Myocyte (in vitro differentiated cells): ENCODE results near the gene AQP12A. TPM values are rescaled to one million over a fixed set of nuclear protein-coding genes. Genes with fewer than 3 reads are reported as not detected.

Experiments used
- DNase-seq: peaks from one replicate; pipeline ENCODE4 v3.0.0-alpha.2; 2012; ENCODE audit warnings: low read depth
- total RNA-seq: library from RNA; depleted of rRNA; stranded (reverse); fragments of >200 nt; gene quantifications from 2 replicates; pipeline ENCODE4 v1.2.3, GENCODE V29; 2014

The AQP12A gene
- total RNA-seq, 1 donor from 2014 or later, result not detected

GRCh38 chr2:240737958-240738357 is 46.3 kb downstream of the AQP12A start:
- no peak for DNase-seq

DNA sequence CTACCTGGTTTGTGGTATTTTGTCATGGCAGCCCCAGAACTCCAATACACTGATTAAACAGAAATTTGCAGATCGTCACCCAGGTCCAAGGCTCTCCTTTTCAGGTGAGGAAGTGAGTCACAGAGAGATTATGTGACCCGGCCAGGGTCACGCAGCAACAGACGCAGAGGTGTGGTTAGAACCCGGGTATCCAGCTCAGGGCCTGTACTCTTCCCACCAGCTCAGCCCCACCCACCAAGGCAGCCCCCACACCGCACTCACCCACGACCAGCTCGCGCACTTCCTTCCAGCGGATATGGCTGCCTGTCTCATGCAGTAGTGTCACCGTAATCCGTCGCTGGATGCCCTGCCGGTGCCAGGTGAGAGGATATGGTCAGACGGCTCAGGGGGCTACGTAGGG is 48.1 kb downstream of the AQP12A start:
- no peak for DNase-seq

DNA sequence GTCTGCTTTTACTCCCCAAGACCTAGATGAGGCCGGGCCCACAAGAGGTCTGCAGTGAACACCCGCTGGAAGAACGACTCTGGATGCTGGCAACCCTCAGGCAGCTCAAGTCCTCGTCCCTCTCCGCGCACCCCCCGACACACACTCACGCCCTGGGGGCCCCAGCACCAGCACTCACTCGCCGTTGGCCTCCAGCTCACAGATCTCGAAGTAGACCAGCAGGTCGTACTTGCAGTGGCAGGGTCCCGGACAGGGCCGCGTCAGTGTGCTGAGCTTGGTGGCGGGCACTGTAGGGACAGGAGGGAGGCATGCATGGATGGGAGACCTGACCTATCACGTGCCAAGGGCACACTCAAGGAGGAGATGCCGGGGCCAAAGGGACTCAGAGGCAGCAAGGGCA is 49.4 kb downstream of the AQP12A start:
- no peak for DNase-seq

- no peak for DNase-seq
Measured at GRCh38 chr2:240742602-240743095, 51.0 kb downstream of the AQP12A start.

GRCh38 chr2:240745456-240745855 is 53.8 kb downstream of the AQP12A start:
- DNase-seq, result no peak

GRCh38 chr2:240745962-240746361 is 54.3 kb downstream of the AQP12A start:
- no peak for DNase-seq

DNA sequence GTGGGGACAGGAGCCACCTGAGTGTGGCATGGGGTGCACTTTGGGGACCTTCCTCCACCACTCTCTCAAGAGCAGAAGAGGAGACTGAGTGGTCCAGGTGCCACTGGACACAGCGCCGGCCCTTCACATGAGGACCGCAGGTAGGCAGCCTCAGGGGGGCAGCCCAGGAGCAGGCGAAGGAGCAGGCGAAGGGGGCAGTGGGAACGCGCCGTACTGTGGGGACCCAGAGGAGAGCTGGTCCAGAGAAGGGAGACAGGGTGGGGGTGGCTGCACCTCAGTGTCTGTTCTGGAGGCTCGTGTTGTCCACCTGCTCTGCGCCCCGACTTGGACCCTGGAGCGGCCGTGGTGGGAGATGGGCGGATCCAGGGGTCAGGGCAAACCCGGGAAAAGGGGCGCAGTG is 55.0 kb downstream of the AQP12A start:
- no peak for DNase-seq

GRCh38 chr2:240747256-240747655 is 55.6 kb downstream of the AQP12A start:
- DNase-seq, result no peak

Other genes starting within 250 kb of the AQP12A start
- gene ANKMY1, start 133.9 kb upstream of the AQP12A start, total RNA-seq, result 5.3 and 5.4 TPM in 2 replicates
- gene DUSP28, start 131.5 kb upstream of the AQP12A start, total RNA-seq, result 36.7 and 54.0 TPM in 2 replicates
- gene RNPEPL1, start 123.4 kb upstream of the AQP12A start, total RNA-seq, result 19.3 and 21.2 TPM in 2 replicates
- 30.2 and 31.5 TPM in 2 replicates for gene CAPN10, start 105.1 kb upstream of the AQP12A start, total RNA-seq
- 0.56 and 1.7 TPM in 2 replicates for gene GPR35, start 66.4 kb upstream of the AQP12A start, total RNA-seq
- gene AQP12B, start 9.0 kb upstream of the AQP12A start, total RNA-seq, result not detected in 2 replicates
- gene KIF1A, start 128.4 kb downstream of the AQP12A start, total RNA-seq, result 0.05 and 0.16 TPM in 2 replicates
- gene AGXT, start 177.0 kb downstream of the AQP12A start, total RNA-seq, result not detected in 2 replicates
- gene MAB21L4, start 204.3 kb downstream of the AQP12A start, total RNA-seq, result not detected in 2 replicates
- 0.05 TPM in 1 of 2 replicates, not detected in the other for gene CROCC2, start 214.5 kb downstream of the AQP12A start, total RNA-seq